Renal cortex interstitium (tissue), 11 donors: ENCODE measurements around the gene PYY. TPM values are rescaled to one million over a fixed set of nuclear protein-coding genes. Genes with fewer than 3 reads are reported as not detected.
"Not testable (repeated sequence)": the region's sequence is repeated elsewhere in the genome, so short reads cannot be mapped to it uniquely, and the experiment has no call there.

Experiments
- DNase-seq, 11 donors: peaks; one replicate each; pipeline ENCODE4 v3.0.0-alpha.2; 2013; ENCODE audit warnings: low read depth in 9 of 11, low spot score in 4 of 11; ENCODE audit errors: extremely low read depth in 1 of 11
- polyA plus RNA-seq, 3 donors: library from polyadenylated mRNA; unstranded; fragments of 120-200 nt; gene quantifications; one replicate each; pipeline ENCODE4 v1.2.1, GENCODE V29; 2013; ENCODE audit not compliant: insufficient read length in 3 of 3

The PYY gene
- polyA plus RNA-seq, 3 donors: 0.19 to 0.73 (median 0.25) TPM

- not testable (repeated sequence) for DNase-seq
These were observed 25.8 kb downstream of the PYY start for GRCh38 chr17:43927929-43928328.

- DNase-seq: no peak
These were observed 26.5 kb downstream of the PYY start for GRCh38 chr17:43927060-43927864.

GRCh38 chr17:43924558-43924957, 29.2 kb downstream of the PYY start:
- no peak for DNase-seq

- DNase-seq: no peak
These were observed 33.1 kb downstream of the PYY start for GRCh38 chr17:43920500-43921095.

GRCh38 chr17:43918026-43918389, 35.7 kb downstream of the PYY start:
- DNase-seq: no peak

GRCh38 chr17:43917348-43918025, 36.3 kb downstream of the PYY start:
- DNase-seq: no peak

- DNase-seq: no peak
These were observed 36.8 kb downstream of the PYY start for GRCh38 chr17:43917016-43917347.

GRCh38 chr17:43916385-43916784, 37.4 kb downstream of the PYY start:
- DNase-seq: no peak

- no peak for DNase-seq
These were observed 38.2 kb downstream of the PYY start for GRCh38 chr17:43915559-43915958.

GRCh38 chr17:43914451-43914850, 39.3 kb downstream of the PYY start:
- no peak for DNase-seq

- no peak for DNase-seq
These were observed 40.2 kb downstream of the PYY start for GRCh38 chr17:43913584-43913983.

GRCh38 chr17:43912635-43913304, 41.0 kb downstream of the PYY start:
- DNase-seq: no peak

GRCh38 chr17:43911904-43912303, 41.8 kb downstream of the PYY start:
- DNase-seq: no peak

GRCh38 chr17:43909537-43910231, 44.1 kb downstream of the PYY start:
- DNase-seq: no peak

- peak in 3 of 11 donors; percentile 49 to 66 (median 55) for DNase-seq
These were observed 45.6 kb downstream of the PYY start for GRCh38 chr17:43907998-43908721.

GRCh38 chr17:43907425-43907981, 46.2 kb downstream of the PYY start, which contains the start of gene MPP2:
TSS of gene MPP2 (minus strand) at chr17:43907536. CDS start at chr17:43904460, 3,076 bp downstream.
- peak in 10 of 11 donors; percentile 58 to 88 (median 82) for DNase-seq

GRCh38 chr17:43906951-43907424, 46.8 kb downstream of the PYY start:
- DNase-seq: no peak
